Activated CD4-positive, alpha-beta T cell treated with anti-CD3 and anti-CD28 coated beads, Interleukin-2, amount 50 U/mL, for 1 hour (primary cell): ENCODE measurements around the gene PLK2.

Experiments
- DNase-seq: peaks from one replicate; pipeline ENCODE4 v3.0.0-alpha.2; 2020

The PLK2 gene

GRCh38 chr5:58460002-58460731 lies at the start of gene PLK2:
Gene PLK2, minus strand, starts transcription at chr5:58460086. Its CDS starts 127 bp downstream, at chr5:58459959.
- peak; percentile 93 for DNase-seq

GRCh38 chr5:58507715-58508114 lies 47.8 kb upstream of the PLK2 start:
- DNase-seq = no peak

GRCh38 chr5:58505971-58506640 lies 46.2 kb upstream of the PLK2 start:
- DNase-seq = no peak

GRCh38 chr5:58505502-58505901 lies 45.6 kb upstream of the PLK2 start:
- no peak for DNase-seq

- no peak for DNase-seq
Measured at GRCh38 chr5:58504766-58505165, 44.9 kb upstream of the PLK2 start.

- DNase-seq = no peak
Measured at GRCh38 chr5:58503390-58504046, 43.6 kb upstream of the PLK2 start.

GRCh38 chr5:58501778-58502417 lies 42.0 kb upstream of the PLK2 start:
- no peak for DNase-seq

- no peak for DNase-seq
Measured at GRCh38 chr5:58499941-58500340, 40.1 kb upstream of the PLK2 start.

GRCh38 chr5:58499231-58499630 lies 39.3 kb upstream of the PLK2 start:
- DNase-seq = no peak

GRCh38 chr5:58498340-58498942 lies 38.6 kb upstream of the PLK2 start:
- DNase-seq = no peak

- no peak for DNase-seq
Measured at GRCh38 chr5:58497921-58498320, 38.0 kb upstream of the PLK2 start.

GRCh38 chr5:58497386-58497785 lies 37.5 kb upstream of the PLK2 start:
- no peak for DNase-seq

- DNase-seq = no peak
Measured at GRCh38 chr5:58496488-58496887, 36.6 kb upstream of the PLK2 start.

GRCh38 chr5:58493141-58493540 lies 33.3 kb upstream of the PLK2 start:
- no peak for DNase-seq

- DNase-seq = no peak
Measured at GRCh38 chr5:58491216-58491892, 31.5 kb upstream of the PLK2 start, which contains the start of gene GAPT. Gene GAPT, plus strand, starts transcription at chr5:58491435. Its CDS starts 3,102 bp downstream, at chr5:58494537.

GRCh38 chr5:58490402-58491050 lies 30.6 kb upstream of the PLK2 start:
- DNase-seq = no peak

- no peak for DNase-seq
Measured at GRCh38 chr5:58486290-58486689, 26.4 kb upstream of the PLK2 start.

- no peak for DNase-seq
Measured at GRCh38 chr5:58484505-58484904, 24.6 kb upstream of the PLK2 start.

- DNase-seq = no peak
Measured at GRCh38 chr5:58482536-58482935, 22.6 kb upstream of the PLK2 start.

- no peak for DNase-seq
Measured at GRCh38 chr5:58481828-58482227, 21.9 kb upstream of the PLK2 start.

- no peak for DNase-seq
Measured at GRCh38 chr5:58481066-58481676, 21.3 kb upstream of the PLK2 start.
